Astrocyte (in vitro differentiated cells and primary cell): ENCODE measurements around the gene UBAC1. TPM values are rescaled to one million over a fixed set of nuclear protein-coding genes. Genes with fewer than 3 reads are reported as not detected.
"Not testable (repeated sequence)": the region's sequence is repeated elsewhere in the genome, so short reads cannot be mapped to it uniquely, and the experiment has no call there.

Source experiments
- DNase-seq: peaks from one replicate; pipeline ENCODE4 v3.0.0-alpha.2; 2010; ENCODE audit warnings: low read depth
- FAIRE-seq: peaks from 2 replicates; lab custom pipeline; 2011; peaks lifted over from hg19 to GRCh38; lab: Jason Lieb, UNC
- H2AFZ ChIP-seq: 2 replicates; pipeline ENCODE4 v1.6.0; 2012; ENCODE audit warnings: low read depth, low read length, inconsistent platforms
- H3K27ac ChIP-seq: 2 replicates; pipeline ENCODE4 v1.5.1; 2011; ENCODE audit warnings: low read depth, low read length, inconsistent platforms
- H3K27me3 ChIP-seq: 2 replicates; pipeline ENCODE4 v1.6.0; 2011; ENCODE audit warnings: low read length, inconsistent platforms; ENCODE audit not compliant: insufficient read depth
- H3K36me3 ChIP-seq: 2 replicates; pipeline ENCODE4 v1.5.1; 2011; ENCODE audit warnings: low read length, inconsistent platforms; ENCODE audit not compliant: insufficient read depth
- H3K4me1 ChIP-seq: 2 replicates; pipeline ENCODE4 v1.5.1; 2011; ENCODE audit warnings: low read length, inconsistent platforms; ENCODE audit not compliant: insufficient read depth
- H3K4me2 ChIP-seq: 2 replicates; pipeline ENCODE4 v1.6.0; 2012; ENCODE audit warnings: low read length, inconsistent platforms
- H3K4me3 ChIP-seq: 2 replicates; pipeline ENCODE4 v1.5.1; 2011; ENCODE audit warnings: low read depth, mild to moderate bottlenecking, low read length, inconsistent platforms; ENCODE audit not compliant: insufficient read depth
- H3K79me2 ChIP-seq: 2 replicates; pipeline ENCODE4 v1.6.0; 2012; ENCODE audit warnings: mild to moderate bottlenecking, low read length, inconsistent platforms; ENCODE audit not compliant: insufficient read depth
- H3K9ac ChIP-seq: 2 replicates; pipeline ENCODE4 v1.6.0; 2012; ENCODE audit warnings: mild to moderate bottlenecking, low read length, inconsistent platforms
- H3K9me3 ChIP-seq: 2 replicates; pipeline ENCODE4 v1.5.1; 2012; ENCODE audit warnings: low read depth, mild to moderate bottlenecking, low read length, inconsistent platforms; ENCODE audit not compliant: insufficient read depth
- H4K20me1 ChIP-seq: 2 replicates; pipeline ENCODE4 v1.6.0; 2012; ENCODE audit warnings: low read length, inconsistent platforms; ENCODE audit not compliant: insufficient read depth
- H3K27ac Mint-ChIP-seq: one replicate; pipeline ENCODE4 v1.8.0; 2021; ENCODE audit warnings: mild to moderate bottlenecking, mixed read lengths; ENCODE audit not compliant: unreplicated experiment
- H3K27me3 Mint-ChIP-seq: one replicate; pipeline ENCODE4 v1.8.0; 2021; ENCODE audit warnings: low read depth, mixed read lengths; ENCODE audit not compliant: unreplicated experiment
- H3K36me3 Mint-ChIP-seq: one replicate; pipeline ENCODE4 v1.8.0; 2021; ENCODE audit warnings: low read depth, mixed read lengths; ENCODE audit not compliant: unreplicated experiment
- H3K4me1 Mint-ChIP-seq: one replicate; pipeline ENCODE4 v1.8.0; 2021; ENCODE audit warnings: low read depth, mixed read lengths; ENCODE audit not compliant: unreplicated experiment
- H3K4me3 Mint-ChIP-seq: one replicate; pipeline ENCODE4 v1.8.0; 2021; ENCODE audit warnings: mild to moderate bottlenecking, moderate library complexity, mixed read lengths; ENCODE audit not compliant: unreplicated experiment
- H3K9me3 Mint-ChIP-seq: one replicate; pipeline ENCODE4 v1.8.0; 2021; ENCODE audit warnings: mild to moderate bottlenecking, mixed read lengths; ENCODE audit not compliant: unreplicated experiment
- CTCF ChIP-seq: IDR thresholded peaks from 2 replicates; pipeline ENCODE4 v1.5.1; 2011; ENCODE audit warnings: low read depth, mild to moderate bottlenecking, inconsistent platforms, low read length, moderate library complexity; ENCODE audit not compliant: insufficient read depth
- EZH2 ChIP-seq: IDR thresholded peaks from 2 replicates; pipeline ENCODE4 v1.6.1; 2012; ENCODE audit warnings: mild to moderate bottlenecking, low read length, inconsistent platforms; ENCODE audit not compliant: insufficient read depth
- total RNA-seq: library from RNA; stranded (reverse); gene quantifications from 2 replicates; pipeline ENCODE4 v1.2.1, GENCODE V29; 2021

Gene UBAC1
- total RNA-seq, 1 donor from 2014 or later, result 31.8 TPM

GRCh38 chr9:135946392-135946994 is 14.7 kb downstream of the UBAC1 start:
- no peaks in the 10 kb centered on the region for H3K27me3 ChIP-seq
- no peak overlapping the region for H3K4me3 Mint-ChIP-seq
- H3K27ac ChIP-seq, result no peak overlapping the region
- H3K4me1 Mint-ChIP-seq, result peaks cover 14% of the 10 kb centered on the region
- H3K9me3 Mint-ChIP-seq, result no peaks in the 10 kb centered on the region
- peaks cover 3% of the 10 kb centered on the region for H4K20me1 ChIP-seq
- FAIRE-seq, result no peak
- no peaks in the 10 kb centered on the region for H3K79me2 ChIP-seq
- TF ChIP-seq EZH2 (no peak), CTCF (no peak)
- no peak overlapping the region for H3K4me2 ChIP-seq
- no peak overlapping the region for H2AFZ ChIP-seq
- no peaks in the 10 kb centered on the region for H3K4me1 ChIP-seq
- no peak for DNase-seq
- no peaks in the 10 kb centered on the region for H3K27me3 Mint-ChIP-seq
- H3K36me3 ChIP-seq, result peaks cover 2% of the 10 kb centered on the region
- H3K36me3 Mint-ChIP-seq, result peaks cover 23% of the 10 kb centered on the region
- H3K9ac ChIP-seq, result no peak overlapping the region
- H3K9me3 ChIP-seq, result no peaks in the 10 kb centered on the region
- H3K27ac Mint-ChIP-seq, result no peak overlapping the region
- no peak overlapping the region for H3K4me3 ChIP-seq

GRCh38 chr9:135945969-135946368 is 15.2 kb downstream of the UBAC1 start:
- no peak overlapping the region for H3K27ac ChIP-seq
- no peak overlapping the region for H3K4me2 ChIP-seq
- H3K79me2 ChIP-seq, result no peaks in the 10 kb centered on the region
- Mint-ChIP-seq H3K27ac (no peak overlapping the region), H3K27me3 (no peaks in the 10 kb centered on the region), H3K36me3 (peaks cover 23% of the 10 kb centered on the region), H3K4me3 (no peak overlapping the region), H3K9me3 (no peaks in the 10 kb centered on the region), H3K4me1 (peaks cover 14% of the 10 kb centered on the region)
- no peak overlapping the region for H3K9ac ChIP-seq
- H3K9me3 ChIP-seq, result no peaks in the 10 kb centered on the region
- H3K4me1 ChIP-seq, result no peaks in the 10 kb centered on the region
- H3K27me3 ChIP-seq, result no peaks in the 10 kb centered on the region
- DNase-seq (no peak), FAIRE-seq (no peak)
- no peak overlapping the region for H2AFZ ChIP-seq
- H3K4me3 ChIP-seq, result no peak overlapping the region
- no peak for TF ChIP-seq EZH2
- no peak for TF ChIP-seq CTCF
- peaks cover 3% of the 10 kb centered on the region for H4K20me1 ChIP-seq
- H3K36me3 ChIP-seq, result peaks cover 2% of the 10 kb centered on the region

- no peaks in the 10 kb centered on the region for H3K27me3 Mint-ChIP-seq
- no peak overlapping the region for H3K4me3 Mint-ChIP-seq
- no peaks in the 10 kb centered on the region for H3K9me3 Mint-ChIP-seq
- Histone ChIP-seq H3K4me2 (no peak overlapping the region), H3K27me3 (no peaks in the 10 kb centered on the region), H3K4me3 (no peak overlapping the region), H3K9ac (no peak overlapping the region), H3K4me1 (no peaks in the 10 kb centered on the region), H3K27ac (no peak overlapping the region), H4K20me1 (peaks cover 6% of the 10 kb centered on the region), H3K79me2 (no peaks in the 10 kb centered on the region), H2AFZ (no peak overlapping the region), H3K9me3 (no peaks in the 10 kb centered on the region), H3K36me3 (peaks cover 2% of the 10 kb centered on the region)
- FAIRE-seq (no peak), DNase-seq (no peak)
- H3K36me3 Mint-ChIP-seq, result peaks cover 23% of the 10 kb centered on the region
- no peak overlapping the region for H3K27ac Mint-ChIP-seq
- TF ChIP-seq CTCF, result no peak
- no peak for TF ChIP-seq EZH2
- peaks cover 11% of the 10 kb centered on the region for H3K4me1 Mint-ChIP-seq
These were observed 16.5 kb downstream of the UBAC1 start for GRCh38 chr9:135944444-135945252.

- H3K27ac Mint-ChIP-seq, H3K27me3 ChIP-seq, H4K20me1 ChIP-seq, FAIRE-seq, H3K9ac ChIP-seq, H3K9me3 Mint-ChIP-seq, H2AFZ ChIP-seq, H3K9me3 ChIP-seq, H3K27ac ChIP-seq, H3K79me2 ChIP-seq, H3K4me3 Mint-ChIP-seq, H3K27me3 Mint-ChIP-seq, DNase-seq, H3K36me3 ChIP-seq, H3K4me3 ChIP-seq, H3K4me1 Mint-ChIP-seq, H3K4me2 ChIP-seq, H3K4me1 ChIP-seq: not testable (repeated sequence)
- peaks cover 27% of the 10 kb centered on the region for H3K36me3 Mint-ChIP-seq
These were observed 17.6 kb downstream of the UBAC1 start for GRCh38 chr9:135943604-135944003.
